HG02759 (cell line): Measurements from ENCODE around the gene MORF4L2.
"Not testable (repeated sequence)": the region's sequence is repeated elsewhere in the genome, so short reads cannot be mapped to it uniquely, and the experiment has no call there.

Source experiments
- ATAC-seq: cut with Tn5 transposase; IDR thresholded peaks from one replicate; pipeline ENCODE4 v1.9.1; 2021; ENCODE audit warnings: mild to moderate bottlenecking, moderate library complexity; ENCODE audit not compliant: unreplicated experiment

The MORF4L2 gene

GRCh38 chrX:103681443-103681842 lies 5.1 kb downstream of the MORF4L2 start:
- no peak for ATAC-seq

- no peak for ATAC-seq
These were observed 8.1 kb downstream of the MORF4L2 start for GRCh38 chrX:103678199-103678993.

- ATAC-seq: no peak
These were observed 11.7 kb downstream of the MORF4L2 start for GRCh38 chrX:103674531-103675454.

- ATAC-seq: no peak
These were observed 16.8 kb downstream of the MORF4L2 start for GRCh38 chrX:103669745-103670144.

GRCh38 chrX:103666202-103667107 lies 20.0 kb downstream of the MORF4L2 start:
- ATAC-seq: no peak

GRCh38 chrX:103663981-103664762 lies 22.3 kb downstream of the MORF4L2 start:
- no peak for ATAC-seq

- not testable (repeated sequence) for ATAC-seq
These were observed 27.0 kb downstream of the MORF4L2 start for GRCh38 chrX:103659460-103659859.

- no peak for ATAC-seq
These were observed 27.6 kb downstream of the MORF4L2 start for GRCh38 chrX:103658681-103659433.

- ATAC-seq: not testable (repeated sequence)
These were observed 29.4 kb downstream of the MORF4L2 start for GRCh38 chrX:103657066-103657465.

- no peak for ATAC-seq
These were observed 29.9 kb downstream of the MORF4L2 start for GRCh38 chrX:103656617-103657016.

- ATAC-seq: not testable (repeated sequence)
These were observed 31.1 kb downstream of the MORF4L2 start for GRCh38 chrX:103655230-103656000.

- ATAC-seq: no peak
These were observed 35.2 kb downstream of the MORF4L2 start for GRCh38 chrX:103651151-103651773.

GRCh38 chrX:103647630-103648029 lies 38.9 kb downstream of the MORF4L2 start:
- ATAC-seq: no peak

GRCh38 chrX:103644125-103644524 lies 42.4 kb downstream of the MORF4L2 start:
- no peak for ATAC-seq

GRCh38 chrX:103640401-103641155 lies 45.9 kb downstream of the MORF4L2 start:
- no peak for ATAC-seq

- not testable (repeated sequence) for ATAC-seq
These were observed 47.8 kb downstream of the MORF4L2 start for GRCh38 chrX:103638479-103639346.
